Endothelial cell (in vitro differentiated cells): ENCODE measurements around the gene SLC22A23. TPM values are rescaled to one million over a fixed set of nuclear protein-coding genes. Genes with fewer than 3 reads are reported as not detected.
A peak's percentile ranks its signal among the peaks of the same experiment; 100 is the strongest.

ENCODE experiments used
- DNase-seq: peaks from one replicate; pipeline ENCODE4 v3.0.0; 2021; ENCODE audit warnings: low spot score
- H3K27ac Mint-ChIP-seq: one replicate; pipeline ENCODE4 v1.8.0; 2021; ENCODE audit warnings: mixed read lengths, inconsistent platforms; ENCODE audit not compliant: unreplicated experiment
- H3K27me3 Mint-ChIP-seq: one replicate; pipeline ENCODE4 v1.8.0; 2021; ENCODE audit warnings: mild to moderate bottlenecking, moderate library complexity, mixed read lengths, inconsistent platforms; ENCODE audit not compliant: unreplicated experiment
- H3K36me3 Mint-ChIP-seq: one replicate; pipeline ENCODE4 v1.8.0; 2021; ENCODE audit warnings: mild to moderate bottlenecking, low read depth, mixed read lengths, inconsistent platforms; ENCODE audit not compliant: unreplicated experiment
- H3K4me1 Mint-ChIP-seq: one replicate; pipeline ENCODE4 v1.8.0; 2021; ENCODE audit warnings: mild to moderate bottlenecking, mixed read lengths, inconsistent platforms; ENCODE audit not compliant: unreplicated experiment
- H3K4me3 Mint-ChIP-seq: one replicate; pipeline ENCODE4 v1.8.0; 2021; ENCODE audit warnings: mild to moderate bottlenecking, mixed read lengths, inconsistent platforms; ENCODE audit not compliant: unreplicated experiment
- H3K9me3 Mint-ChIP-seq: one replicate; pipeline ENCODE4 v1.8.0; 2021; ENCODE audit warnings: mixed read lengths, inconsistent platforms; ENCODE audit not compliant: unreplicated experiment
- total RNA-seq: library from RNA; stranded (reverse); fragmentation: NEBNext Ultra II Directional; extraction: Animal tissue kit (Norgen Biotek cat#: 25700); gene quantifications from one replicate; pipeline ENCODE4 v1.2.1, GENCODE V29; 2021; ENCODE audit not compliant: unreplicated experiment
- TF ChIP-seq, protein P1 (sequence below): fragments of 200-600 bp; sonication (generic); IDR thresholded peaks from one replicate; pipeline ENCODE4 v1.5.0; 2021; ENCODE audit warnings: antibody characterized with exemption; ENCODE audit not compliant: unreplicated experiment

The SLC22A23 gene
- total RNA-seq, 1 donor from 2014 or later: 72.7 TPM

DNA sequence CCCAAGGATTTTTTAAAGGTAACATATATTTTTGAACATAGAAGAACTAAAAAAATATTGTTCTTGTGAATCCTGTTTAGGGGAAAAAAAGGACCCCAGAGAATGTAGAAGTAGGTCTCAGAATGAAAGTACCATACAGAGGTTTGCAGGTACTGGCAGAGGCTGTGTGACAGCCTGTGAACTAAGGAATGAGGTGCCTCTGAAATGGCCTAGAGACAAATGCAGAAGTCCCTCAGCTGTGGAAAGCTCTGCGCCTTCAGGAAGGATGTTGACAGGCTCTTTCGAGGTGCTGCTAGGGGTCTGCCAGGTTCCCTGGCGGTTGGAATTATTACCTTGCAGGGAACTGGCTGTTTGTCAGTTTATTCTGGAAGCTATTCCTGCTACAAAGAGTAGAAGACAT lies 220.8 kb downstream of the SLC22A23 start:
- H3K4me1 Mint-ChIP-seq: peaks cover 20% of the 10 kb centered on the region
- H3K27me3 Mint-ChIP-seq: peaks cover 4% of the 10 kb centered on the region
- H3K36me3 Mint-ChIP-seq: no peaks in the 10 kb centered on the region
- no peaks in the 10 kb centered on the region for H3K9me3 Mint-ChIP-seq
- no peak for DNase-seq
- no peak overlapping the region for H3K27ac Mint-ChIP-seq
- TF ChIP-seq, protein P1, sequence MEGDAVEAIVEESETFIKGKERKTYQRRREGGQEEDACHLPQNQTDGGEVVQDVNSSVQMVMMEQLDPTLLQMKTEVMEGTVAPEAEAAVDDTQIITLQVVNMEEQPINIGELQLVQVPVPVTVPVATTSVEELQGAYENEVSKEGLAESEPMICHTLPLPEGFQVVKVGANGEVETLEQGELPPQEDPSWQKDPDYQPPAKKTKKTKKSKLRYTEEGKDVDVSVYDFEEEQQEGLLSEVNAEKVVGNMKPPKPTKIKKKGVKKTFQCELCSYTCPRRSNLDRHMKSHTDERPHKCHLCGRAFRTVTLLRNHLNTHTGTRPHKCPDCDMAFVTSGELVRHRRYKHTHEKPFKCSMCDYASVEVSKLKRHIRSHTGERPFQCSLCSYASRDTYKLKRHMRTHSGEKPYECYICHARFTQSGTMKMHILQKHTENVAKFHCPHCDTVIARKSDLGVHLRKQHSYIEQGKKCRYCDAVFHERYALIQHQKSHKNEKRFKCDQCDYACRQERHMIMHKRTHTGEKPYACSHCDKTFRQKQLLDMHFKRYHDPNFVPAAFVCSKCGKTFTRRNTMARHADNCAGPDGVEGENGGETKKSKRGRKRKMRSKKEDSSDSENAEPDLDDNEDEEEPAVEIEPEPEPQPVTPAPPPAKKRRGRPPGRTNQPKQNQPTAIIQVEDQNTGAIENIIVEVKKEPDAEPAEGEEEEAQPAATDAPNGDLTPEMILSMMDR: no peak
- no peak overlapping the region for H3K4me3 Mint-ChIP-seq

DNA sequence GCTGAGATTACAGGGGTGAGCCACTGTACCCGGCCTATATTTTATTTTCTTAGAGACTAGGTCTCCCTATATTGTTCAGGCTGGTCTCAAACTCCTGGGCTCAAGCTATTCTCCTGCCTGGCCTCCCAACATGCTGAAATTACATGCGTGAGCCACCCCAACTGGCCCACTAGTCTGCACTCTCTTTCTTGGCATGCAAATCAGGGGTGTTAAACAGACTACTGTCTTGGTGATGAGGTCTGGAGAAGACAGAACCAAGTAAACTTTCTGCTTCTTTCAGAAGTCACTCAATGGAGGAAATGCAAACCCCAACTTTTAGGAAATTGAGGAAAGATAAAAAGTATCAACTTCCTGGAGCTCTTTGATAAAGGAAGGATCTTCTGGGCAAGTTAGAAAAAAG lies 221.4 kb downstream of the SLC22A23 start:
- H3K36me3 Mint-ChIP-seq: no peaks in the 10 kb centered on the region
- no peaks in the 10 kb centered on the region for H3K9me3 Mint-ChIP-seq
- DNase-seq: no peak
- H3K4me1 Mint-ChIP-seq: peaks cover 24% of the 10 kb centered on the region
- H3K4me3 Mint-ChIP-seq: no peak overlapping the region
- TF ChIP-seq, protein P1: no peak
- H3K27me3 Mint-ChIP-seq: peaks cover 7% of the 10 kb centered on the region
- no peak overlapping the region for H3K27ac Mint-ChIP-seq

DNA sequence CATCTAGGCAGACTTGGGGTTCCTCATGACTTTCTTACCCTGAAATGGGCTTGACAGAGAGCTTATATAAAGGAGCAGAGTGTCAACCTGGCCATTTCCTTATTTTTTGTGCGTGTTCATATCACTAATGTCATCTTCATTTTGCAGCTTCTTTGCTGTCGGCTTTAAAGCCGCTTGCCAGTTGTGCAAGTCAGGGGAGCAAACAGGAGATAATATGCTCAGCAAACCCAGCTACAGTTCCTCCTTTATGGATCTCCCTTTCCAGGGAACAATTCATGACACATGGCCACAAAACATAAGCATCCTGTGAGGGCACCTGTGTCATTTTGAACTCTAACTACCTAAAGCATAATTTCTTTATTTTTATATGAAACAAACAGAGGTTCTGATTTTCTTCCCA lies 222.9 kb downstream of the SLC22A23 start:
- H3K4me1 Mint-ChIP-seq: peaks cover 32% of the 10 kb centered on the region
- TF ChIP-seq, protein P1: no peak
- H3K27ac Mint-ChIP-seq: no peak overlapping the region
- H3K27me3 Mint-ChIP-seq: peaks cover 19% of the 10 kb centered on the region
- no peaks in the 10 kb centered on the region for H3K36me3 Mint-ChIP-seq
- no peak overlapping the region for H3K4me3 Mint-ChIP-seq
- DNase-seq: no peak
- H3K9me3 Mint-ChIP-seq: no peaks in the 10 kb centered on the region

DNA sequence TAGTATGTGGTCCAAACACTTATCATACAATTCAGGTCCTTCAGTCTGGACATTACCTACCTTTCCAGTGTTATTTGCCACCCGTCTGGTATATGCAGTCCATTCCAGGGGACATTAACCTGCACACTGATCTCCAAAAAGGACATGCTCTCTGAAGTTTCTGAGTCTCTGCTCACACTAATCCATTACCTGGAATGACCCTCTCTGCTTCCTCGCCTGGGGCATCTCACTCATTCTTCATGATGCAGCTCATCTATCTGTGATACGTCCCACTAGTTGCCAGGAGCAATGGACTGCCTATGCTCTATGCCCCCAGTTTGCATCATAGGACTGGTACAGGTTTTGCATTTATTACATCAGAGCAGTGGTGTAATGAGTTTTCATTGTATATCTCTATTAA lies 223.5 kb downstream of the SLC22A23 start:
- peaks cover 23% of the 10 kb centered on the region for H3K27me3 Mint-ChIP-seq
- DNase-seq: no peak
- H3K27ac Mint-ChIP-seq: no peak overlapping the region
- H3K36me3 Mint-ChIP-seq: no peaks in the 10 kb centered on the region
- H3K9me3 Mint-ChIP-seq: no peaks in the 10 kb centered on the region
- H3K4me1 Mint-ChIP-seq: peaks cover 36% of the 10 kb centered on the region
- H3K4me3 Mint-ChIP-seq: no peak overlapping the region
- TF ChIP-seq, protein P1: no peak

DNA sequence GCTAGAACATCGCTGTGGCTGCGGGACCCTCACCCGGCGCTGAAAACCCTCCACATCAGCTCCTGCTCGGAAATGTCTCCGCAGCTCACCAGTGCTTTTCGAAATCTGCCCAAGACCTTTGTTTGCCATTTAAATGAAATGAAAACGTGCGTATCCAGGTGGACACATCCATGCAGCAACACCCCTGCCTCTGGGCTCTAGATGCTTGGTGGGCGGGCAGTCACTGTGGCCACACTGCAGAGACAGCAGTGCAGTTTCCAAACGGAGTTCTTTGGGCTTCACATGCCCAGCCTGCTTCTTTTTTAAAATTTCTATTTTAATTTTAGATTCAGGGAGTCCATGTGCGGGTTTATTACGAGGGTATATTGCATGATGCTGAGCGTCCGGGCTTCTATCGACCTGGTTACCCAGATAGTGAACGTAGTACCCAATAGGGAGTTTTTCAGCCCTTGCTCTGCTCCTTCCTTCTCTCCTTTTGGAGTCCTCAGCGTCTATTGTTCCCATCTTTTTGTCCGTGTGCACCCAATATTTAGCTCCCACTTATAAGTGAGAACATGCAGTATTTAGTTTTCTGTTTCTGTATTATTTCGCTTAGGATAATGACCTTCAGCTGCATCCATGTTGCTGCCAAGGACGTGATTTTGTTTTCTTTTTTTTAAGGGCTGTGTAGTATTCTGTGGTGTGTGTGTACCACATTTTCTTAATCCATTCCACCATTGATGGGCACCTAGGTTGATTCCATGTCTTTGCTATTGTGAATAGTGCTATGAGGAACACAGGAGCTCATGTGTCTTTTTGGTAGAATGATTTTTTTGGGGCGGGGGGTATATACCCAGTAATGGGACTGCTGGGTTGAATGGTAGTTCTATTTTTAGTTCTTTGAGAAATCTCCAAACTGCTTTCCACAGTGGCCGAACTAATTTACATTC lies 224.6 kb downstream of the SLC22A23 start:
- TF ChIP-seq, protein P1: no peak
- DNase-seq: no peak
- Mint-ChIP-seq H3K27me3 (peaks cover 23% of the 10 kb centered on the region), H3K27ac (no peak overlapping the region), H3K4me3 (peak overlapping the region; percentile 95), H3K36me3 (no peaks in the 10 kb centered on the region), H3K4me1 (peaks cover 36% of the 10 kb centered on the region), H3K9me3 (no peaks in the 10 kb centered on the region)
